Activated CD4-positive, alpha-beta T cell treated with anti-CD3 and anti-CD28 coated beads, Interleukin-2, Interleukin-4, amounts not matched to agents 100 ng/mL and 50 ng/mL, durations not matched to agents 16 hours and 8 hours (primary cell): Measurements from ENCODE around the gene RAI1.

ENCODE experiments used
- DNase-seq: peaks from one replicate; pipeline ENCODE4 v3.0.0-alpha.2; 2020; ENCODE audit warnings: low spot score

The RAI1 gene

GRCh38 chr17:17714879-17715278 is 33.6 kb downstream of the RAI1 start:
- DNase-seq = no peak

DNA sequence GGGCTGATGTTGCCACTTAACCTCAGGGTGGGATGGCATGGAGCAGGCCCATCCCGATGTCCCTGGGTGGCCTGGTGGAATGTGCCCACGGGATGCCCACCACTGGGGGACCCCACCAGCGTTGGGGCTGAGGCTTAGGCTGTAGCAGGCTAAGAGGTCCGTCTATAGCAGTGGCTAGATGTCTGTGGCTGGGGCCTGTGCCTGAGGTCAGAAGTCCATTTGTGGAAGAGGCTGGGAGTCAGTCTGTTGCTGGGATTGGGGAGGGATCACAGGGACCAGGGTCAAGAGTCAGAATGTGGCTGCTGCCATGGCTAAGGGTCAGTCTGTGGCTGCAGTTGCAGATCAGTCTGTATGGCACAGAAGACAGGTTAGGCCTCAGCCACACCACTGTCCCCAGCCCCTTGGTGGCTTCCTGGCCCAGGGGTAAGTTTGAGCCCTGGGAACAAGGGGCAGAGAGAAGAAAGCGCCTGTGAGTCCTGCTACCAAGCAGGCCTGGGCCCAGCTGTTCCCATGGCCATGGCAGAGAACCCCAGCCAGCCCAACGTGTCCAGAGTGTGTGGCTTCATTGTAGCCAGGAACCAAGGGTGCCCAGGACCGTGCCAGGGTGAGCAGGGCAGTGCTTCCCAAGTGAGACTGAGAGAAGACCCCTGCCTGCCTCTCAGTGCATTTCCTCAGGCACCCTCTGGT is 35.7 kb downstream of the RAI1 start:
- no peak for DNase-seq

DNA sequence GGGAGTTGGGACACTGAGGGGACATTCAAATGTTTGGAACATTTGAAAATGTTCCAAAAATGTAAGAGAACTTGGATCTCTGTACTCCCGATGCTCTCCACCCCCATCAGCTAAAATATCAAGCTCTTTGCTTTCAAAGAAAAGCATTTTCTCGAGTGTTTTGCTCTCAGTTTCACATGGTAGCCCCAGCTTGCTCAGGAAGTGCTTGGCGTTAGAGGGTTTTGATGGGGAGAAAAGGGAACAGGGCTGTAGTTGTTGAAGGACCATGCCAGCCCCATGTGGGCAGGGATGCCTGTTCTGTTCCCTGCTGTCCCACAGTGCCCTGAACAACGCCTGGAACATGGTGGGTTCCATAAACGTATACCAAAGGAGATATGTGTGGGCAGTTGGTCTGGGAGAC is 37.0 kb downstream of the RAI1 start:
- DNase-seq = no peak

GRCh38 chr17:17719199-17719940 is 38.1 kb downstream of the RAI1 start:
- DNase-seq = no peak

DNA sequence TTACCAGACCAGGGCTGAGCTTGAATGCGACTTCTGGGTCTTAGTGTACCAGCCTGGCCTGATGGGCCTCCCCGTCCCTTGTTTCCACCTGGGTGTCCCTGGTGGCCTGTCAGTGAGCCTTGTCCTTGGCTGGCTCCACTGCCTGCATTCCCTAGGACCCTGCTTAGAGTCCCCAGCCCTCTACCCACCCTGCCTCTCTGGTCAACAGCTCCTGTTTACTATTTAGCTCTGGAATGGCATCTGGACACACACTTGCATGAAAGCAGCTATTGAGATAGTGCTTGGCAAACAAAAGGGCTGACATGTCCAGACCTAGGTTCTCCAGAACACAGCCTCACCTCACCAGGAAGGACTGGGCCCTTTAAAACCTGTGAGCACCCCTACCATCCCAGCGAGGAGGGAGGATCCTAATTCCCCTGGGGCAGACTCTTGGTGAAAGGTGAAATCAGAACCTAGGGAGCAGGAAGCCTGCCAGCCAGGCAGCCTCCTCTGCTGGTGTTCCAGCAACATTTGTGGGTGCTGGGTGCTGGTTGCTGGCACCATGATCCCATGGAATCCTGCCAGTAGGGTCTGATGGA is 38.8 kb downstream of the RAI1 start:
- no peak for DNase-seq

- no peak for DNase-seq
Measured at GRCh38 chr17:17721140-17721668, 39.9 kb downstream of the RAI1 start.

- DNase-seq = no peak
Measured at GRCh38 chr17:17722081-17722905, 41.0 kb downstream of the RAI1 start.

DNA sequence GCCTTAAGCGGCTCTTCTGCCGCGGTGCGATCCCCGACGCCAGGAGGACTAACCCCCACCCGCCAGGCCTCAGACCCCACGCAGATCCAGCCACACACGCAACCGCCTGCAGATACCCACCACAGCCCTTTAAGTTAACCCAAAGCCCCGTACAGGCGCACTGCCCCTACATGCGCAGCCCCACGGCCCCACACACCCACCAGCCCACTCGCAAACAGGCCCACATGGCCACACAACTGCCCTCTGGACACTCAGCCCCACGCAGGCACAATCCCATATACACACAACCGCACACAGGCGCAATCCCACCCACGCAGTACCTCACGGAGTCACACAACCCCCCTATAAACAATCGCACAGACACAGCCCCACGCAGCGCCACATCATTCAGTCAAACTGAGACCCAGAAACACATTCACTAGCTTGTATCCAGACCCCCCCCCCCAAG is 41.7 kb downstream of the RAI1 start:
- no peak for DNase-seq

- DNase-seq = no peak
Measured at GRCh38 chr17:17723354-17724261, 42.4 kb downstream of the RAI1 start.

- peak; percentile 36 for DNase-seq
Measured at GRCh38 chr17:17724307-17725010, 43.2 kb downstream of the RAI1 start.

DNA sequence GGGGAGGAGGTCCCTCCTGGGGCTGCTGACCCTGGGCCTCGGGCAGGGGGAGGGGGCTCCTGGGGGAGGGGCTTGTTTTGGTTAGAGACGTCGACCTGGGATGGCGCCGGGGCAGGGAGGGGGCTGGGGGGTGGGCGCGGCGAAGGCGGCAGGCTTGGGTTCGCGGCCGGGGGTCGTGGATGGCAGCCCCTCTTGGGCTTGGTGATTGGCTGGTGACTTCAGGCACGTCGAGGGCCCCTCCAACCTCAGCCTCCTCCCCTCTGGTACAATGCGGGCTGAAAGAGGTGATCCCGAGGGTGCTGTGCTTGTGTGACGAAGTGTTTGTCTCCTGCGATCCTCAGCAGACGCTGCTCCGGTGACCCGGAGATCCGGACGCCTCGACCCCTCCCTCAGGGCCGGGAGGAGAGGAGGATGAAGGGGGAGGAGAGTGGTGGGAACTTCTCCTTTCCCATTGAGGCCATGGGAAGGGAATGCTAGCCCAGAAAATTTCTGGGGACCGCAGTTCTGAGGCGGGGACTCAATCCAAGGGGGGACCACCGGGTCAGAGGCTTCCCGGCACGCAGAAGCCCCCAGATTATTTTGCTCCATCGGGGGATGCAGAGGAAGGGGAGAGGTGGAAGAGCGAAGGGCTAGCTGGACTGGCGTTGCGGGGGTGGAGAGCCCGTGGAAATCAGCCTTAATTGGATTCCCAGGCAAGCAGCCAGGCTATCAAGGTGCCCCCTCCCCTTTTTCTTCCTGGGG is 43.9 kb downstream of the RAI1 start:
- no peak for DNase-seq

GRCh38 chr17:17725752-17726457 is 44.6 kb downstream of the RAI1 start:
- DNase-seq = no peak

GRCh38 chr17:17726458-17727060 is 45.3 kb downstream of the RAI1 start:
- no peak for DNase-seq

GRCh38 chr17:17727111-17727659 is 45.9 kb downstream of the RAI1 start:
- no peak for DNase-seq

DNA sequence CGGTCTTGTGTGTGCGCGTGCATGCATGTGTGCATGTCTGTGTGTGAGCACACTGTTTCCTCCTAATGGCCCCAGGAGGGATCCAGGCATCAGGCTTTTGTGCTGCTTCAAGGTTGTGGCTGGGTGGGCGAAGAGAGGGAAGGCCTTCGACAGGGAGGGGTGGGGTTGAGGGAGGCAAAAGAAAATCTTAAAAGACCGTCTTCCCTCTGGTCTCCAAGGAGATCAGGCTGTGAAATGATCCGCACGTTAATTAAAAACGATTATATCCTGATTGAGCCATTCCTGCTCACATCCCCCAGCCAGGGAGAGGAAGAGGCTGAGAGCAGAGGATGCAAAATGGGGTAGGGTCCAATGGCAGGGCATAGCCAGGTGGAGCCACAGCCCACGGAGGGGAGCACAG is 46.9 kb downstream of the RAI1 start:
- DNase-seq = no peak

DNA sequence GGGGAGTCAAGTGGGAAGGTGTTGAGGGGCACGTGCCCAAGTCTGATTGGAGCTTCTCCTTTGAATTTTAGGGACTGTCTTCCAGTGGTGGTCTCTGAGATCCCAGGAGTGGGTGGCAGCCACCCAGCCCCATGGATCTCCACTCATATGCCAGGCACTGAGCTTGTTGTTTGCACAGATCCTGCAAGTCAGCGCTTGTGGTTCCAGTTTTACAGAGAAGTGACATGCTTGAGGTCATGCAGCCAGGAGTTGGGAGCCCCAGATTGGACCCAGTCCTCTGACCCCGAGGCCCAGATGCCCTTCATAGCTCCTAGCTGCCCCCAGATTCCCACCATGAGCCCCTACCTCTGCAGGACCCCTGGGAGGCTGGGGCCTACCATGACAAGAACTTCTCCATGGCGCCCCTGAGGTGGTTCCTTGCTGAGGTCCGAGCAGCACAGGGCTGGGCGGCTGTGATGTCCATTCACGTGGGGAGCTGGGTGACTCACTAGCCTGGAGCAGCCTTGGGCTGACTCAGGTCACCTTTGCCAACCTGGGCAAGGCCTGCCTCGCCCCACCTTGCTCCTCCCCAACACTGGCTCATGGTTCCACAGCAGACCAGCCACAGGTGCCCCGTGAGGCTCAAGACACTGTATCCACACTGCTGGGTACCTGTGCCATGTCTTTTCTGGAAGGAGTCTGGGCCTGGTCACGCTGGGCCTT is 47.4 kb downstream of the RAI1 start:
- no peak for DNase-seq

GRCh38 chr17:17729620-17730249 is 48.5 kb downstream of the RAI1 start:
- peak; percentile 55 for DNase-seq
